Stimulated activated CD4-positive, alpha-beta T cell treated with anti-CD3 and anti-CD28 coated beads, Interleukin-4, amount 100 ng/mL, for 1 hour (primary cell): ENCODE data around the gene MYO3A.
"Not testable (repeated sequence)": the region's sequence is repeated elsewhere in the genome, so short reads cannot be mapped to it uniquely, and the experiment has no call there.

ENCODE experiments used
- DNase-seq: peaks from one replicate; pipeline ENCODE4 v3.0.0-alpha.2; 2020

The MYO3A gene

GRCh38 chr10:25989951-25990350 is 55.9 kb downstream of the MYO3A start:
- no peak for DNase-seq

- no peak for DNase-seq
Measured at GRCh38 chr10:25999295-25999981, 65.4 kb downstream of the MYO3A start.

GRCh38 chr10:26000971-26001370 is 66.9 kb downstream of the MYO3A start:
- DNase-seq: no peak

- DNase-seq: not testable (repeated sequence)
Measured at GRCh38 chr10:26002466-26002865, 68.4 kb downstream of the MYO3A start.

- DNase-seq: no peak
Measured at GRCh38 chr10:26015092-26015491, 81.1 kb downstream of the MYO3A start.

- DNase-seq: no peak
Measured at GRCh38 chr10:26022831-26023230, 88.8 kb downstream of the MYO3A start.

GRCh38 chr10:26024303-26024702 is 90.3 kb downstream of the MYO3A start:
- no peak for DNase-seq

GRCh38 chr10:26025523-26025922 is 91.5 kb downstream of the MYO3A start:
- DNase-seq: no peak

GRCh38 chr10:26029858-26030257 is 95.8 kb downstream of the MYO3A start:
- no peak for DNase-seq

GRCh38 chr10:26031300-26031699 is 97.3 kb downstream of the MYO3A start:
- DNase-seq: no peak

- DNase-seq: no peak
Measured at GRCh38 chr10:26043469-26043868, 109.4 kb downstream of the MYO3A start.

GRCh38 chr10:26044141-26044749 is 110.2 kb downstream of the MYO3A start:
- DNase-seq: no peak

- no peak for DNase-seq
Measured at GRCh38 chr10:26046073-26046700, 112.2 kb downstream of the MYO3A start.

- DNase-seq: no peak
Measured at GRCh38 chr10:26048756-26049155, 114.7 kb downstream of the MYO3A start.

GRCh38 chr10:26052326-26052725 is 118.3 kb downstream of the MYO3A start:
- no peak for DNase-seq

GRCh38 chr10:26057466-26057865 is 123.4 kb downstream of the MYO3A start:
- DNase-seq: no peak

GRCh38 chr10:26064106-26064505 is 130.1 kb downstream of the MYO3A start:
- DNase-seq: no peak

GRCh38 chr10:26067680-26068079 is 133.7 kb downstream of the MYO3A start:
- DNase-seq: no peak

- DNase-seq: not testable (repeated sequence)
Measured at GRCh38 chr10:26080971-26081370, 146.9 kb downstream of the MYO3A start.

- DNase-seq: no peak
Measured at GRCh38 chr10:26081459-26081858, 147.4 kb downstream of the MYO3A start.

- DNase-seq: no peak
Measured at GRCh38 chr10:26085549-26085948, 151.5 kb downstream of the MYO3A start.

- DNase-seq: no peak
Measured at GRCh38 chr10:26087666-26088065, 153.6 kb downstream of the MYO3A start.

- DNase-seq: no peak
Measured at GRCh38 chr10:26090026-26090425, 156.0 kb downstream of the MYO3A start.

GRCh38 chr10:26090762-26091161 is 156.7 kb downstream of the MYO3A start:
- DNase-seq: no peak
